HG02938 (cell line): ENCODE data around the gene IFNAR1.
A peak's percentile ranks its signal among the peaks of the same experiment; 100 is the strongest.

Source experiments
- ATAC-seq: cut with Tn5 transposase; IDR thresholded peaks from one replicate; pipeline ENCODE4 v1.9.1; 2021; ENCODE audit warnings: mild to moderate bottlenecking, moderate library complexity; ENCODE audit not compliant: unreplicated experiment

IFNAR1 gene

GRCh38 chr21:33324291-33325221 is at the start of gene IFNAR1:
TSS of gene IFNAR1 (plus strand) at chr21:33324970. CDS start at chr21:33325056, 86 bp downstream.
- ATAC-seq, result peak; percentile 79

- no peak for ATAC-seq
Measured at GRCh38 chr21:33278721-33279120, 46.0 kb upstream of the IFNAR1 start.

GRCh38 chr21:33279330-33279820 is 45.4 kb upstream of the IFNAR1 start:
- no peak for ATAC-seq

GRCh38 chr21:33281096-33281652 is 43.6 kb upstream of the IFNAR1 start:
- ATAC-seq, result no peak

GRCh38 chr21:33283203-33283602 is 41.6 kb upstream of the IFNAR1 start:
- ATAC-seq, result no peak

GRCh38 chr21:33286076-33286475 is 38.7 kb upstream of the IFNAR1 start:
- ATAC-seq, result no peak

- no peak for ATAC-seq
Measured at GRCh38 chr21:33286600-33287456, 37.9 kb upstream of the IFNAR1 start.

- no peak for ATAC-seq
Measured at GRCh38 chr21:33289199-33289819, 35.5 kb upstream of the IFNAR1 start.

GRCh38 chr21:33290441-33290840 is 34.3 kb upstream of the IFNAR1 start:
- no peak for ATAC-seq

- ATAC-seq, result no peak
Measured at GRCh38 chr21:33291686-33292085, 33.1 kb upstream of the IFNAR1 start.

- no peak for ATAC-seq
Measured at GRCh38 chr21:33292724-33293123, 32.0 kb upstream of the IFNAR1 start.

GRCh38 chr21:33293136-33293535 is 31.6 kb upstream of the IFNAR1 start:
- ATAC-seq, result no peak

GRCh38 chr21:33293811-33294216 is 31.0 kb upstream of the IFNAR1 start:
- ATAC-seq, result no peak

GRCh38 chr21:33296156-33296555 is 28.6 kb upstream of the IFNAR1 start:
- ATAC-seq, result no peak

GRCh38 chr21:33299181-33299752 is 25.5 kb upstream of the IFNAR1 start:
- peak; percentile 73 for ATAC-seq

GRCh38 chr21:33300701-33301631 is 23.8 kb upstream of the IFNAR1 start:
- ATAC-seq, result no peak

- no peak for ATAC-seq
Measured at GRCh38 chr21:33301632-33302002, 23.2 kb upstream of the IFNAR1 start.

GRCh38 chr21:33302055-33302454 is 22.7 kb upstream of the IFNAR1 start:
- ATAC-seq, result no peak

- ATAC-seq, result no peak
Measured at GRCh38 chr21:33302796-33303195, 22.0 kb upstream of the IFNAR1 start.
